ENCODE results near the gene NRG2. TPM values are rescaled to one million over a fixed set of nuclear protein-coding genes. Genes with fewer than 3 reads are reported as not detected.

The NRG2 gene
- total RNA-seq, 1 donor from 2014 or later: under 0.01 TPM

DNA sequence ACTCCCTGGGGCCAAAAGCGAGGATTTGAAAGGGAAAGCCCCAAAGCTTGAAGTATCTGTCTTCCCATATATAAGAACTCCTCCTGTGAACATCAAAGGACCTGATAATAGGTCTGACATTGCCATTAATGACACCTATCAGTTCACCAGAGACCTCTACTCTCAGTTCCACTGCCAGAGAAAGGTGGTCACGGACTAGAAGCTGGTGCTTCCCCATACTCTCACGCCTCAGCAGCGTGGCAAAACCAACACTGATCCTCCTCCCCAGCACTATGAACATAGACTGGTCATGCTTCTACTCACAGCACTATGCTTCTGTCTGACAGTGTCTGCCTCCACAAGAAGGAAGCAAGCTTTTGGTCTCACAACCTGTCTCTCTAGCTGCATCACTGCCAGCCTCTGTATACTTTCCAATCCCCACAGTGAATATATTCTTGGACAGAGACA, 37.9 kb downstream of the NRG2 start:
- DNase-seq (ENCODE audit: low read depth) (no peak), FAIRE-seq (peak; percentile 47)
- Histone ChIP-seq H3K27me3 (ENCODE audit: control insufficient read depth, insufficient read depth, low read length) (peaks cover 14% of the 10 kb centered on the region), H3K36me3 (ENCODE audit: control insufficient read depth, insufficient read depth, low read length) (no peaks in the 10 kb centered on the region), H3K4me3 (ENCODE audit: low read depth, low read length) (no peak overlapping the region)
- TF ChIP-seq, protein P1, sequence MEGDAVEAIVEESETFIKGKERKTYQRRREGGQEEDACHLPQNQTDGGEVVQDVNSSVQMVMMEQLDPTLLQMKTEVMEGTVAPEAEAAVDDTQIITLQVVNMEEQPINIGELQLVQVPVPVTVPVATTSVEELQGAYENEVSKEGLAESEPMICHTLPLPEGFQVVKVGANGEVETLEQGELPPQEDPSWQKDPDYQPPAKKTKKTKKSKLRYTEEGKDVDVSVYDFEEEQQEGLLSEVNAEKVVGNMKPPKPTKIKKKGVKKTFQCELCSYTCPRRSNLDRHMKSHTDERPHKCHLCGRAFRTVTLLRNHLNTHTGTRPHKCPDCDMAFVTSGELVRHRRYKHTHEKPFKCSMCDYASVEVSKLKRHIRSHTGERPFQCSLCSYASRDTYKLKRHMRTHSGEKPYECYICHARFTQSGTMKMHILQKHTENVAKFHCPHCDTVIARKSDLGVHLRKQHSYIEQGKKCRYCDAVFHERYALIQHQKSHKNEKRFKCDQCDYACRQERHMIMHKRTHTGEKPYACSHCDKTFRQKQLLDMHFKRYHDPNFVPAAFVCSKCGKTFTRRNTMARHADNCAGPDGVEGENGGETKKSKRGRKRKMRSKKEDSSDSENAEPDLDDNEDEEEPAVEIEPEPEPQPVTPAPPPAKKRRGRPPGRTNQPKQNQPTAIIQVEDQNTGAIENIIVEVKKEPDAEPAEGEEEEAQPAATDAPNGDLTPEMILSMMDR (IDR thresholded peaks at IDR 0.05; ENCODE audit: insufficient read depth, low read length, severe bottlenecking): no peak

DNA sequence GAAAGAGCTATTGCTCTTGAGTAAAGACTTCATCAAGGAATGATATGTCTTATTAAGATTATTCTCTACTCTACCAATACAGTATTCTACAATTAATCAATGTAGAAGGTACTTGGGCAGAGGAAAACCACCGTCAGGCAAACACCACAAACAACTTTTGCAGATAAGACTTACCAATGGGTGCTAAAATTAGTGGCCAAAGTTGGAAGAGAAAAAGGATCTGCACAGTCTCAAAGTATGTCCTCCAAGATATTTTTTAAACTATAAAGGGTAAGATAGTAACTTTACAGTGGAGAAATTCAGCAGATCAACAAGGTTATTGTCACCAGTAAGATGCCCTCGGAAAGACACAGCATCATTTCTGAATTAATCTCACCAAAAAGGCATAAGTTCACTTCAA, 38.9 kb downstream of the NRG2 start:
- Histone ChIP-seq H3K36me3 (ENCODE audit: control insufficient read depth, insufficient read depth, low read length) (no peaks in the 10 kb centered on the region), H3K27me3 (ENCODE audit: control insufficient read depth, insufficient read depth, low read length) (peaks cover 15% of the 10 kb centered on the region), H3K4me3 (ENCODE audit: low read depth, low read length) (no peak overlapping the region)
- TF ChIP-seq, protein P1 (IDR thresholded peaks at IDR 0.05; ENCODE audit: insufficient read depth, low read length, severe bottlenecking): no peak
- DNase-seq (ENCODE audit: low read depth): no peak
- FAIRE-seq: no peak

DNA sequence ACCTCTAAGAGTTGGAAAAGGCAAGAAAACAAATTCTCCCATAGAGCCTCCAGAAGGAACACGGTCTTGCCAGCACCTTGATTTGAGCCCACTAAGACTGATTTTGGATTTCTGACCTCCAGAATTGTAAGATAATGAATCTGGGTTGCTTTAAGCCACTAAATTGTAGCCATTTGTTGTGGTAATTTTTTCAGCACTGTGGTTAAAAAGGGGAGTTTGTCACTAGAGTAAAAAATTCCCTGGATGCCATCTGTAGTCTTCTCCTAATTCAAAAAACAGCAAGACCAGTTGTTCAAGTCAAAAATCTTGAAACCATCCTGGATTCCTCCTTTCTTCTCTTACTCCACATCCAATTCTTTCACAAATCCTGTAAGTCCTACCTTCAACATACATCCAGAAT, 39.6 kb downstream of the NRG2 start:
- no peaks in the 10 kb centered on the region for H3K36me3 ChIP-seq (ENCODE audit: control insufficient read depth, insufficient read depth, low read length)
- FAIRE-seq (no peak), DNase-seq (ENCODE audit: low read depth) (no peak)
- peaks cover 15% of the 10 kb centered on the region for H3K27me3 ChIP-seq (ENCODE audit: control insufficient read depth, insufficient read depth, low read length)
- TF ChIP-seq, protein P1 (IDR thresholded peaks at IDR 0.05; ENCODE audit: insufficient read depth, low read length, severe bottlenecking): no peak
- no peak overlapping the region for H3K4me3 ChIP-seq (ENCODE audit: low read depth, low read length)

DNA sequence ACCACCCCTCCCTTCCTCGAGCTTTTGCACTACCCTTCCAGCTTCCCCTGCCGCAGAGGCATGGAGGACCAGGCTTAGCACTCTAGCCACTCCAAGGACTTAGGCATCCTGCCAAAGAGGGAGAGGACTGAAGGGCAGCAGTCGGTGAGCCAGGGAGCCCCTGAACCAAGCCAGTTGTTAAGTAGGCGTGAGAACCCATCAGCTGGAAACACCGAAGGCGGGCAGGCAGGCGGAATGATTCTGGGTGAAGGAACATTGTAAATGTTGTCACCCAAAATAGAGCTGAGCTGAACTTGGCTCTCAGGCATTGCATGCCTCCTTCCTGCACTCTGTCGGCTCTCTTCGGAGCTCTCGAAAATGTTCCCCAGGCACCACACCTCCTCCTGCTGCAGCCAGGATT, 42.8 kb downstream of the NRG2 start:
- Histone ChIP-seq H3K36me3 (ENCODE audit: control insufficient read depth, insufficient read depth, low read length) (no peaks in the 10 kb centered on the region), H3K27me3 (ENCODE audit: control insufficient read depth, insufficient read depth, low read length) (peaks cover 8% of the 10 kb centered on the region), H3K4me3 (ENCODE audit: low read depth, low read length) (no peak overlapping the region)
- no peak for DNase-seq (ENCODE audit: low read depth)
- FAIRE-seq: no peak
- TF ChIP-seq, protein P1 (IDR thresholded peaks at IDR 0.05; ENCODE audit: insufficient read depth, low read length, severe bottlenecking): no peak

DNA sequence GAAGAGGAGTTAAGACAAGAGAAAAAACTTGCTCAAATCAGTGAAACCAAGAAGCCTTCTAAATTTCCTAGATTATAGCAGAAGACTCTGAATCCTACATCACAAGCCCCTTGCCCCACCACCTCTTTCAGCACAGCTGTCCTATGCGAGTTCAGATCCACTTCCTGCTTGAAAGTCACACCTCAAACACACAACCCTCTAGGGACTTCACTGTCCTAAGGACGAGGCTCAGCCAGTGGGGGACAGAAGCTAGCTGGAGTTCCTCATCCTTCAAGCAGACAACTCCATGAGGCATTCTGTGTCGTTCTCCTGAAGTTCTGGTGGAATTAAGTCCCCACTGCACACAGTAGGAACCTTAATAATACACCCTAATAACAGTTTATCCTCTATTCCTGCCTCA, 44.3 kb downstream of the NRG2 start:
- Histone ChIP-seq H3K4me3 (ENCODE audit: low read depth, low read length) (no peak overlapping the region), H3K36me3 (ENCODE audit: control insufficient read depth, insufficient read depth, low read length) (no peaks in the 10 kb centered on the region), H3K27me3 (ENCODE audit: control insufficient read depth, insufficient read depth, low read length) (peaks cover 6% of the 10 kb centered on the region)
- TF ChIP-seq, protein P1 (IDR thresholded peaks at IDR 0.05; ENCODE audit: insufficient read depth, low read length, severe bottlenecking): no peak
- FAIRE-seq (no peak), DNase-seq (ENCODE audit: low read depth) (no peak)

DNA sequence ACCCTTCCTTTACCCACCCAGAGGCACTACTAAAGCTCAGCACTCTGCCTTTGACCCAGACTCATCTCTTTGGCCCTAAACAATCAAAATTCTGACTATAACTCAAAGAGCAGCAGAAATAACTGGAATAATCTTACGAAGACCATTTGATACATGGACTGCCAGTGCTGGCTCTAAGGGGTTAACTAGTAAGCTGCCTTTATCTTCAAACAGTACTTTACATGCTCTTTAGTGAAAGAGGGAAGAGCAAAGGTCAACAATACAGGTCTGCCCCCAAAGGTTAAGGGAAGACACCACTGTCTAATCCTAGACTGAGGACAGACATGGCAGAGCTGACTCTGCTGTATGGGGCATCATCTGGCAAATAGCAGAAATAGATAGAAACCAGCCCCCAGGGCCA, 45.8 kb downstream of the NRG2 start:
- no peaks in the 10 kb centered on the region for H3K36me3 ChIP-seq (ENCODE audit: control insufficient read depth, insufficient read depth, low read length)
- peaks cover 4% of the 10 kb centered on the region for H3K27me3 ChIP-seq (ENCODE audit: control insufficient read depth, insufficient read depth, low read length)
- TF ChIP-seq, protein P1 (IDR thresholded peaks at IDR 0.05; ENCODE audit: insufficient read depth, low read length, severe bottlenecking): no peak
- H3K4me3 ChIP-seq (ENCODE audit: low read depth, low read length): no peak overlapping the region
- FAIRE-seq: no peak
- DNase-seq (ENCODE audit: low read depth): no peak

All from bronchial epithelial cell (primary cell).